HG02840 (cell line): ENCODE results near the gene SYTL3.

Experiments used
- ATAC-seq: cut with Tn5 transposase; IDR thresholded peaks from one replicate; pipeline ENCODE4 v1.9.1; 2021; ENCODE audit warnings: mild to moderate bottlenecking, moderate library complexity, moderate number of reproducible peaks; ENCODE audit not compliant: unreplicated experiment, low FRiP score

The SYTL3 gene

DNA sequence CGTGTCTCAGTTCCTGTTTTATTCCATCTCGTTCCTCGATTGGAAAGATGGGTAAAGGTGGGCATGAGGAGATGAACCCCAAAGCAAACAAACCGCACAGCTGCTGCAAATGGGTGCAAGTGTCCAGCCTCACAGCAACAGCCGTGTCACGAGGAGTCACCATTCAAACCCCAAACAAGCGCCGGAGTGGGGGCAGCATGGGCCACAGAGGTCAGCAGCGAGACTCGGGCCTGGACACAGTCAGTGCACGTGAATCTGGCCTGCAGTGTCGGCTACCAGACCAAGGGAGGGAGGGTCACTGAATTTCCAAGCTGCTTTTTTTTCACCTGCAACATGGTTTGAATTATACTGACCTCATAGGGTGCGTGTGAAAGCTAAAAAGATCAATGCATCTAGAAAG is 105.8 kb downstream of the SYTL3 start:
- ATAC-seq = no peak

DNA sequence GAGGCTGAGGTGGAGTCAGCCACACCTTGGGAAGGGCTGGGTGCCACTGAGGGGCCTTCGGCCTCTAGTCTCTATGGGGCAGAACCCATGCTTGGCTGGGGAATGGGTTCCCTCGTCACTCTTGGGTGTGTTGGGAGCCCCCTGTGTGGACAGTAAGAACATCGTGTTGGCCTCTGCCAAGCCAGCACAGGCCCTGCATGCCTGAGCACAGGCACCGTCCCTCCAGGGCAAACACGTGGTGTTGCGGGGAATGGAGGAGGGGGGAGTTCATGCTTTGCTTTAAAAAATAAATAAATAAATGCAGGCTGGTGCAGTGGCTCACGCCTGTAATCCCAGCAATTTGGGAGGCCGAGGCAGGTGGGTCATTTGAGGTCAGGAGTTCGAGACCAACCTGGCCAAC is 106.3 kb downstream of the SYTL3 start:
- no peak for ATAC-seq

DNA sequence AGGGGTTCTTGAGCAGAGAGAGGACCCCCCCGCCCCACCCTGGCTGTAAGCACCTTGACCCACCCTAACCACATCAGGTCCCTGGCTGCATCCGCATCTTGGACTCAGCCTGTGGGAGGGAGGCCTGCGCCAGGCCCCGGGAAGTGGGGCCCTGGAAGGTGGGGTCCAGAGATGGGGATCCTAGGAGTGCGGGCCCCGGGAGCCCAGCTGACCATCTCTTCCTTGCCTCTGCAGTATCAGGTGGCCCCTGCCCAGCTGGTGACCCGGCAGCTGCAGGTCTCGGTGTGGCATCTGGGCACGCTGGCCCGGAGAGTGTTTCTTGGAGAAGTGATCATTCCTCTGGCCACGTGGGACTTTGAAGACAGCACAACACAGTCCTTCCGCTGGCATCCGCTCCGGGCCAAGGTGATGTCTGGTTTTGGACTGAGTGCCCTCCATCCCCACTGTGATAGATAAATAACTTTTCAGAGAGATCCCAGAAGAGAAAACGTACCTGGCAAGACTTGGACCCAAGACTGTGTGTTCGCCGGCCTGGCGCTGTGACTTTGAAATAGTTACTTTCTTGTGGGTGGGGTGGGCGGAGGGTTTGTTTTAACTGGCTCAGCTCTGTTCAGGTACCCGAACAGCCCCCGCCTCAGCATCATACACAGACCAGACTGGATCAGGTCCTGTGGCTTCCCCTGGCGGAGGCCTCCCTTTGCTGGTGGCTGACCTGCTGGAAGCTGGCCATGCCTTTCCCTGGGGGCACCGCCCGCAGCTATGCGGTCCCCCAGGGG is 107.3 kb downstream of the SYTL3 start:
- no peak for ATAC-seq

DNA sequence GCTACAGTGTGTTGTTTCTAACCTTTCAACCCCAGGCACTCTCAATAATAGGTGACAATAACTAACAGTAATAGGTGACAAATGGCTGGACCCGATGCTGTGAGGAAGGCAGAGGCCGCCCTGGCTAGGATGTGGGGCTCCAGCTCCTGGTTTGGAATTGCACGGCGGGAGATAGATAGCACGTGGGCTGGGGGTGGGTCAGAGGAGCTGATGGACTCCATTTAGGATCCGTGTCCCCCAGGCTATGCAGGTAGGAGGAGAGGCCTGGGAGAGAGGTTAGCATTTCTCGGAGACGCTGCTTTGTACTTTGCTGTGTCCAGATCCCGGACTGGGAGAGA is 107.9 kb downstream of the SYTL3 start:
- no peak for ATAC-seq

DNA sequence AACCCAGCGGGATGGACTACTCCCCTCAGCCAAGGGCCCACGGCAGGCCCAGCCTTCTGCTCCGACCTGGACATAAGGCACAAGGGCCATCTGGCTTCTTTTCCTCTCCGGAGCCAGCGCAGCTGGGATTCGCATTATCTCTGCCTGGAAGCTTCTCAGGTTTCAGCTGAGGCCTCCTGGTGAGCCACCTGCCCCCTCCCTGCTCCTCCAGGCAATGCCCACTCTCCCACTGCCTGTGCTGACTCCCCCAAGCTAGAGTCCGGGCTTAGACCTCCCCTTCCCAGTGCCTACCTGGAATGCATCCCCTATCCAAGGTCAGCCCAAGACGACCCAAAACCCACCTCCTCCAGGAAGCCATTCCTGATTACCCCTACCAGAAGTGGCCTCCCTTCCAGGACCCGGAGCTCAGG is 108.6 kb downstream of the SYTL3 start:
- no peak for ATAC-seq

DNA sequence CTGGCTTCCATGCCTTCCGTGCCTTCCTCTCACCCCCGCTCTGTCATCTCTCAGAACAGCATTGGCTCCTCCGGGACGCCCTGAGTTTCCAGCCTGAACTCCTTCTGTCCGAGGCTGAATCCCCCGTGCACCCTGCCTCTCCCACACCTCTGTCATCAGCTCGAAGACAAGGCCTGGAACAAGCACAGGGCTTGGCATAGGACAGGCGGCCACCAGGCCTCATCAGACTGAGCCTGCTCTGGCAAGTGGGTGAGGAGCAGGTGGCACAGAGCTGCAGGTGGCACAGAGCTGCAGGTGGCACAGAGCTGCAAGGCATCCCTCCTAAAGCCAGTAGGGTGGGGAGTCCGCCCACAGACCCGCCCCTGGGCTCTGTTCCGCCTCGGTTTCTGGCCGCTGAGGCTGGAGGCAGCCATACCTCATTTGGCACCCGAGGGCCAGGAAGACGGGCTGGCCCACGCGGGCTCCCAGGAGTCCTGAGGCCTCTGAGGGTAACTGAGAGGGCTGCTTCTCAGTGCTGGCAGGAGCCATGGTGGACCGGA is 109.2 kb downstream of the SYTL3 start:
- ATAC-seq = no peak

DNA sequence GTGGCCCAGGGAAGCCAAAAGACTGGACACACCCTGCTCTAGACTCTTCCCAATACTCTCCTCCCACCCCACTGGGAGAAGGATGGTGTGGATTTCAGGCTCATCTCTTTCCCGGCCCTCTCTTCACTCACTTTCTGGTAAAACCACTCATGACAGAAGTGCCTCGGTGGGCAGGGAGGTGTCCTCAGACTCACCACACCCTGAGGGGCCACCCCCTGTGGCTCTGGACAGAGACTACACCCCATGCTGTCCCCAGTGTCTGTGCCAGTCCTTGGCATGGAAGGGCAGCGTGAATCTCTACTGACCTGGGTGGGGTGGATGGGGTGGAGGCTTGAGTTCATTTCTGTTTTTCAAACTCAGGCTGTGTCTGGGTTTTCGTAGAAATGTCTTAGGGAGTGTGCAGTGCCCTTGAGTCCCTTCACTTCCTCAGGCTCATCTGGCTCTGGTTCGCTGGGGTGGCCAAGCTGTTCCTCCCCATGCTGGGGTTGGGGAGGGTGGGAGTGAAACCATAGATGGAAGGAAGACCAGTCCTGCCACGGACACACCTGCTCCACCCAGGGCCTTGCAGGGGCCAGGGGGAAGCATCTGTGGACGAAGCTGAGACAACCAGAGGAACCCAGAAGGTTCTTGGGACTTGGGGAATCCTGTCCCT is 110.2 kb downstream of the SYTL3 start:
- ATAC-seq = no peak

DNA sequence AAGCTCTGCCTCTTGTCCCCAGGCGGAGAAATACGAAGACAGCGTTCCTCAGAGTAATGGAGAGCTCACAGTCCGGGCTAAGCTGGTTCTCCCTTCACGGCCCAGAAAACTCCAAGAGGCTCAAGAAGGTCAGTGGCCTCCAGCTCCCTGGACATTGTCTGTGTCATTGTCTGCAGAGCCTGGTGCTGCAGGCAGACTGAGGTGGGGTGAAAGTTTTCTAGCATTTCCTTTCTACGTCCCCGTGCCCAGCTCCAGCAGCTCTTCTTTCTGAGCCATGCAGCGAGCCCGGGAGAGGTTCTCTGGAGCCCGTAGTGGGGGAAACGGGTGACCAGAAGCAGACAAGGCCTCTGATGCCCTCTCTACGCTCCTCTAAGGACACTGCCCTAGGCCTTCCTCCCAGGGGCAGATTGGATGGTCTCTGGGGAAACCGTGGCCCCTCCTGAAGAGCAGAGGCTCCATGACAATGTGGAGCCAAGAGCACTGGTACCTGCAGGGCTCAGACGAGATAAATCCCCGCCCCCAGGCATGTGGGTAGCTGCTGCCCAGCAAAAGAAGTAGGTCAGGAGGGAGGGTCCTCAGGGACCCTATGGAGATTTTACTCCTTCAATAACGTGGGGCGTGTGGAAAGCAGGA is 110.9 kb downstream of the SYTL3 start:
- no peak for ATAC-seq

DNA sequence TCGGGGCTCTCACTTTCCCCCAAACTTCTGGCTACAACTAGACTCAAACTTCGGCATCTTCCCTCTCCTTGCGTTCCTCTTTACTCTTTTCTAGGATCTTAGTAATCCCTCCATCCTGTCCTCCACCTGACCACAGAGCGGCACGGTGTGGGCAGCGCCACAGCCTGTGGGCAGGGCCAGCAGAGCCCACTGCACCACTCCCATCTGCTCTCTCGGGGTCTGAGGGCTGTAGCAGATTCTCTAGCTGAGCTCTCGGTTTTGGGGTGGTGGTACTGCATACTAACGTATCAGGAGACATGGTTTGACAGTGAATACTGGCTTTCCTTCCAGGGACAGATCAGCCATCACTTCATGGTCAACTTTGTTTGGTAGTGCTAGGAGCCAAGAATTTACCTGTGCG is 111.9 kb downstream of the SYTL3 start:
- ATAC-seq = no peak

DNA sequence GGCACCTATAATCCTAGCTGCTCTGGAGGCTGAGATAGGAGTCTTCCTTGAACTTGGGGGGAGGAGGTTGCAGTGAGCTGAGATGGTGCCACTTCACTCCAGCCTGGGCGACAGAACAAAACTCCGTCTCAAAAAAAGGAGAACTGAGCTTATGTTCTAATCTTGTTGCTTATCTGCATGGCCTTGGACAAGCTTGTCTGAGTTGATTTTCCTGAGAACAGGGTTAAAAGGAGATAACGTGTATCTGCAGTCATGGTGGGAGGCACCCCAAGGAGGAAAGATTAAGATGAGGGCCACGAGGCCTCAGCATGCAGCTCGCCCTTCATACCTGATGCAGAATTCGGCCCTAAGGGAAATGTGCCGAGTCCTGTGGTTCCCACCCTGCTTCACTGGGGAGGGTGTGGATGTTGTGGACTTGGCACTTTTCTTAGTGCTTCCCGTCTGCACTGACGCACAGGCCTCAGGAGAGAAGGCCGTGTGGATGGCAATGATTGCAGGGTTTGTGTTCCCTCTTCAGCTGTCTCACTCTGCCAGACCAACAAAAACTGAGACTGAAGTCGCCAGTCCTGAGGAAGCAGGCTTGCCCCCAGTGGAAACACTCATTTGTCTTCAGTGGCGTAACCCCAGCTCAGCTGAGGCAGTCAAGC is 113.1 kb downstream of the SYTL3 start:
- no peak for ATAC-seq

DNA sequence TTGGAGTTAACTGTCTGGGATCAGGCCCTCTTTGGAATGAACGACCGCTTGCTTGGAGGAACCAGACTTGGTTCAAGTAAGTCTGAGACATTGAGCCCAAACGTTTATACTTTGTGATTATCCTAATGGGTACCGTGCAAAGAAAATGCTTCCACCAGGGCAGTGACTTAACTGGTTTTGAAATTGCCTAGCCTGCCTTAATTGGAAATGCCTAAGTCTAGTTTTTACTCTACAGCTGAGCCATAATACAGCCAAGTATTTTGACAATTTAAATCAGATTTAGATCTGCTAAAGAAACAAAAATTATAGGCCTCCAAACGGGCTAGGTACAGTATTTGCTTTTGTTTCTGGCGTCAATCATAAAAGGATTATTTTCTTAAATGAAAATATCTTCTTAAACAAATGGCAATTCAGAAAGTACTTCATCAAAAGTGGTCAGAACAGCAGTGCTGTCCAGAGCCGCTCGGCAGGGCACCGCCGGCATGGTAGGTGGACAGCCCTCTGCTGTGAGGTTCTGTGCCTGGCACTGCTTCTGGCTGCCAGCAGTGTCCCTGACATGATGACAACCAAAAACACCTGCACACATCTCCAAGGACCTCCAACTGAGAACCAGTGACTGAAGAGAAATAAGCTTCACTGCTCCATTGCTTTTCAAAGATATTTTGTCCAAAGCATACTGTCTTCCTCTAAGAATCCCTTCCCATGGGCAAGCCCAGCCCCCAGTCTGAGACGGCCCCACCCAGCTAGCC is 113.8 kb downstream of the SYTL3 start:
- ATAC-seq = no peak

DNA sequence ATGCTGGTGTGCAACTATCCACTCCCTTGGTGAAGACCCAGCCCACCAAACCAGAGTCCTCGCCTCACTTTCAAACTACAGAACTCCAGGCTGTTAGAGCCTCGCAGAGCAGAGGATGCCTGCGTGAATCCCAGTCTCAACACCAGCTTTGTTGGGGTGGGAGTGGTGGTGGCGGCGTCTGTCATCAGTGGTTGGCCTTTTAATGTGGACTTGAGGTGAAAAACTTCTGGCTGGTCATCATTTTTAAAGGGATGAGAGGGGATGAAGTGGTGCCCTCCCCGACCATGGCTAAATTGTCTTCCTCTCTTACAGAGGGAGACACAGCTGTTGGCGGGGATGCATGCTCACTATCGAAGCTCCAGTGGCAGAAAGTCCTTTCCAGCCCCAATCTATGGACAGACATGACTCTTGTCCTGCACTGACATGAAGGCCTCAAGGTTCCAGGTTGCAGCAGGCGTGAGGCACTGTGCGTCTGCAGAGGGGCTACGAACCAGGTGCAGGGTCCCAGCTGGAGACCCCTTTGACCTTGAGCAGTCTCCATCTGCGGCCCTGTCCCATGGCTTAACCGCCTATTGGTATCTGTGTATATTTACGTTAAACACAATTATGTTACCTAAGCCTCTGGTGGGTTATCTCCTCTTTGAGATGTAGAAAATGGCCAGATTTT is 114.5 kb downstream of the SYTL3 start:
- ATAC-seq = no peak

DNA sequence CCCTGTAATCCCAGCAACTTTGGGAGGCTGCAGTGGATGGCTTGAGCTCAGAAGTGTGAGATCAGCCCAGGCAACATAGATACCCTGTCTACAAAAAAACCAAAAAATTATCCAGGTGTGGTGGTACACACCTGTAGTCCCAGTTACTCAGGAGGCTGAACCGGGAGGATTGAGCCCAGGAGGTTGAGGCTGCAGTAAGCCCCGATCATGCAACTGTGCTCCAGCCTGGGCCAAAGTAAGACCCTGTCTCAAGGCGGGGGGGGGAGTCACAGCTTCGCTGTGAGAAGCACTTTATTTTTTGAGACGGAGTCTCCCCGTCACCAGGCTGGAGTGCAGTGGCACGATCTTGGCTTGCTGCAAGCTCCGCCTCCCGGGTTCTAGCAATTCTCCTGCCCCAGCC is 115.1 kb downstream of the SYTL3 start:
- ATAC-seq = no peak

DNA sequence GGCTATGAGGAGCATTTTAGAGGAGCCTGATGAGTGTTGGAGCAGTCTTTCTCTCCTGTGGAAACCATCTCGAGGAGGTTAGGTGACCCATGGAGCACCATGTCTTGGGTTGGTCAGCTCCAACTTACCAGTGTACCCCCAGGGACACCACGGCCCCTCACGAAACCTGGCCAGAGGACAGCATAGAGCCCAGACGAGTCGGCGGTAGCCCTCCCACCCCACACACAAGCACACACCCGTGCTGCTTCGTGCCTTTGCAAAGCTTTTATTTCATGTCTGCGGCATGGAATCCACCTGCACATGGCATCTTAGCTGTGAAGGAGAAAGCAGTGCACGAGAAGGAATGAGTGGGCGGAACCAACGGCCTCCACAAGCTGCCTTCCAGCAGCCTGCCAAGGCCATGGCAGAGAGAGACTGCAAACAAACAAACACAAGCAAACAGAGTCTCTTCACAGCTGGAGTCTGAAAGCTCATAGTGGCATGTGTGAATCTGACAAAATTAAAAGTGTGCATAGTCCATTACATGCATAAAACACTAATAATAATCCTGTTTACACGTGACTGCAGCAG is 115.7 kb downstream of the SYTL3 start:
- ATAC-seq = no peak

DNA sequence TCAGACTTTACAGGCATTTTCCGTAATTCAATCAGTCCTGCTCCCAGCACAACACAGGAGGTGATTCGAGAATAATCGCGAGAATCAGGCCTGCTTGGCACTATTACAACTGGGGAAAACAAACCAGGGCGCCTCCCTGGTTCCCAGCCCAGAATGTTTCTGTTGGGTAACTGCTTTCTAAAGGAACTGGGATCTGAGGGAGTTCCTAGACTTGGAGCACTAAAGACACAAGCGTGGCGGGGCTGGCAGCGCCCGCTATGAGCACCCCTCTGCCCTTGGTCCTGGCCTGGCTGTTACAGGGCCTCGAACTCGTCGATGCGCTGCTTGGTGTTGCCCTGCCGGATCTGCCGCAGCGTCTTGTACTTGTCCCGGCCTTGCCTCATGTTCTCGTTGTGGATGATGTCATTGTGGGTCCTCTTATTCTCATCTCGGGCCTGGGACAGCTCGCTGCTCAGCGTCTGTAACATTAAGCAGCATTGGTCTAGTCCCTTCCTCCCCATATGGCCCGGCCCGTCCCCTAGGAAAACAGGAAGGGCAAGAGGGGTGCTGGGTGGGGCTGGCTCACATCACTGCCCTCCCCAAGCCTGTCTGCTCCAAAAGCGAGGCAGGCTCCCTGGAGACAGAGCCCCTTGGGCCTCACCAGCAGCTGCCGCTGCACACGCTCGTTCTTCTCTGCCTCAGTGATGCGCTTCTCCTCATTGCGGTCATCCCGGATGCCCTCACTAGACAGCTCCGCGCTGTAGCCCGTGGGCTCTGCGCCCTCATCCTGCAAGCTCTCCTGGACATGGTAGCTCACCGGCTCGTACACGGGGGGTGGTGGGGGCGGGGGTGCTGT is 117.0 kb downstream of the SYTL3 start:
- no peak for ATAC-seq

DNA sequence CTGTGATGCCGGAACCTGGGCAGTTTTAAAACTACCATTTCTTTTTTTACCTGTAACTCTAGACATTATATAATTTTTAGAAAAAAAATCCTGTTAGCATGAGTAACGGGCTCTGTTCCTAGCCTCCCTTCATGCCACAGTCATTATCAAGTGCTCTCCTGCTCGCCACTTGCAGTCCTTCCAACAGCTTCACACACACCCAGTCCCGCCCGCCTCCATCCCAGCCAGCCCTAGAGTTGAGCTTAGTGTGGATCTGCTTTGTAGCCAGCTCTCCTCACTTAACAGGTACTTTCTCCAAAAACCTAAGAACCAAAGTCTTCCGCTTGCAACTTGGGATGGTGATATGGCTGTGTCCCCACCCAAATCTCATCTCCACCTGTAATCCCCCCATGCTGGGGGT is 117.9 kb downstream of the SYTL3 start:
- no peak for ATAC-seq

DNA sequence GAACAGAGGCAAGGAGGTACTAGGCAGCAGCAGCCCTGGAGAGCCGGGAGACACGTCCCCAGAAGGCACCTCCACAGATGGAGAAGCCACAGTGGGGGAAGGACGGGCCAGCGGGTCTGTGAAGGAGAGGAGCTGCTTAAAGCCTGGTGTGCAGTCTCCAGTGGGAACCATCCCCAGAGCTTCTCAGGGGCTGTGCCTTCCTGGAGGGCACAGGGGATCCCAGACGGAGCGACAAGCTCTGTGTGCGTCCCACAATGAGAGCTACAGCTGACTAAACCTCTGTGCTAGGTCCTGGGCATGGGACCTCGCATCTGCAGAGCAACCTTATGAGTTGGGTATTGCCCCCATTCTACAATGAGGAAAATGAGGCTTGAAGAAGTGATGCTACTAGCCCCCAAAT is 118.6 kb downstream of the SYTL3 start:
- no peak for ATAC-seq

DNA sequence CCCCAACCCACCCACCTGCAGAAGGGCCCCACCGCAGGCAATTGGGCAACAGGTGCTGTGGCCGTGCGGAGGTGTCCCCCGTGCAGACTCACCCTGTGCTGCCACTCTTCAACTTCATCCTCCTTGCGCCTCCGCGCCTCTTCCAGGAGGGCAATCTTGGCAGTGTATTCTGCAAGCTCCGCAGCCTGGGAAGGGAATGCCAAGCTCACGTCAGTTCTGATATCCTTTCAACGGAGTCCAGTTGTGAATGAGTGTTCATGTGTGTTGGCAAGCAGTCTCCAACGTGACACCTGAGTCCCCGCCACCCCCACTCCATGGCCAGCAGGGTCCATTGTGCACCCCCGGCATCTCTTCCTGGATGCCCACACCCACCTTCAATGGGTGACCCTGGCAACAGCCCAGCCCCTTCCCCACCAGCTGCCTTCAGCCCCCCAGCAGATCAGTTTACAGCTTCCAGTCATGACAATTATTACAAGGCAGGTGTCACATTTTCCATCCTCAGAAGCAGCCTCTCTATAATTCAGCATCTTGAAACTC is 119.4 kb downstream of the SYTL3 start:
- ATAC-seq = no peak
